HG03439 (cell line): Measurements from ENCODE around the gene GRIN1.

Experiments used
- ATAC-seq: cut with Tn5 transposase; IDR thresholded peaks from one replicate; pipeline ENCODE4 v1.9.1; 2021; ENCODE audit warnings: mild to moderate bottlenecking, moderate library complexity; ENCODE audit not compliant: unreplicated experiment

Gene GRIN1

DNA sequence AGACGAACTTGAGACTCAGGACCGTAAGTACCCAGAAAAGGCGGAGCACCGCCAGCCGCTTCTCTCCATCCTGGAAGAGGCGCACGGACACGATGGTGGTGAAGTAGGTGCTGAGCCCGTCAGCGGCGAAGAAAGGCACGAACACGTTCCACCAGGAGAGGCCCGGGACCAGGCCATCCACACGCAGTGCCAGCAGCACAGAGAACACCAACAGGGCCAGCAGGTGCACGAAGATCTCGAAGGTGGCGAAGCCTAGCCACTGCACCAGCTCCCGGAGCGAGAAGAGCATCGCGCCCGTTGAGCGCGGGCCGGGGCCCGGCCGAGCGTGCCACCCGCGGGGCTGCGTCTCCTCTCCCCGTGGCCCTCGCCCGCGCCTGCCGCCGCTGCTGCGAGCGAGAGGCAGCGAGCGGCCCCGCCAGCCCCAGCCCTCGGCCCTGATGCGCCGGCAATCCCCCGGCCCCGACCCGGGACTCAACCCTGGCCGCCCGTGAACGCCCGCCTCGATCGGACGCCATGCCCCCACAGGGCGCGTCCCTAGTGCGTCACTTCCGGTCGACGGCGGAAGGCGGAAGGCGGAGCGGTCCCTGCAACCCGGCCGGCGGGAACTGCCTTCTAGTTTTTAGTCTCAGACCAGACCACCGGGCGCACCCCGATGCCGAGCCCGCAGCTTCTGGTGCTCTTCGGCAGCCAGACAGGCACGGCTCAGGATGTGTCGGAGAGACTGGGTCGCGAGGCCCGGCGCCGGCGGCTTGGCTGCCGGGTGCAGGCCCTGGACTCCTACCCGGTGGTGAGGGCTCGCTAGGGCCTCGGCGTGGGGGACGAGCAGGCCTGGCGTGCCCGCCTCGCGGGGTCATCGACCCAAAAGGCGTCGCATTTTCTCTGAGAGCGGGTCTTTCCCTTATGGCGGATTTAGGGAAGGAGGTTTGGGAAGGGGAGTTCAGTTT lies 66.4 kb downstream of the GRIN1 start, which contains the start of the genes NDOR1 and TMEM203:
Gene NDOR1, plus strand, starts transcription at position 575 of the 944 bp plus-strand sequence. Its CDS starts 78 bp downstream, at position 653.
Gene TMEM203, minus strand, starts transcription at position 523 of the 944 bp plus-strand sequence. Its CDS starts 234 bp downstream, at position 289.
- peak; percentile 43 for ATAC-seq

DNA sequence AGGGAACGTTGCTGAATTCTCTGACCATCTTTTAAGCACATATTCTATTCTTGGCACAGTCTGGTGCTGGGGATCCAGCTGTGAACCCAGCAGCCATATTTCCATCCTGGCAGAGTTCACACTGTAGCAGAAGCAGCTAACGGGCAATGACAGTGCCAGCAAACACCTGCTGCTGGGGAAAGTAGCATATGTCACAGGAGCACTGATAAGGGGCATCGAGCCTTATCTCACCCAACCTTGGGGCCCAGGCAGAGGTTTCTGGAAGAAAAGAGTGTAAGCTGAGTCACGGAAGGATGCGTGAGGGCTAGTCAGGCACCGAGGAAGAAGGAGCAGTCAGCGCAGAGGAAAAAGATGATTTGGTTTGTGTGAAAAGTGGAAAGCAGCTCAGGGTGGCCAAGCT lies 67.6 kb downstream of the GRIN1 start:
- no peak for ATAC-seq

DNA sequence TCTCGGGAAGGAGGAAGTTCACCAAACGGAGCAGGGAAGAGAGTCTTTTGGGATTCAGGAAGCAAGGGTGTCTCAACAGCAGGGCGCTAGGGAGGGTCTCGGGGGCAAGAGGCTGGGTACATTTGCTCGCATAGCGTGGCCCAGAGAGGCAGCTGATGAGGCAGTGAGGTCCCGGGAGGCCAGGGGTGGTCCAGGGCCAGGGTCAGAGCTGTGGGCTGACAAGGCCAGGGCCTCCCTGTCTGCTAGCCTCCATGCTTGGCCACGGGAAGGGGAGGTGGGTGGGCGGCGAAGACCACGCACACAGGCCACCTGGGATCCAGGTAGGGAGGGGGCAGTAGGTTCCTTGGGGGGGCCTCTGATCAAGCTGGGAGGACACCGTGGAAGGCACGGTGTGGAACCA lies 72.6 kb downstream of the GRIN1 start:
- no peak for ATAC-seq

- no peak for ATAC-seq
Observed at GRCh38 chr9:137212520-137212919, 73.6 kb downstream of the GRIN1 start.

DNA sequence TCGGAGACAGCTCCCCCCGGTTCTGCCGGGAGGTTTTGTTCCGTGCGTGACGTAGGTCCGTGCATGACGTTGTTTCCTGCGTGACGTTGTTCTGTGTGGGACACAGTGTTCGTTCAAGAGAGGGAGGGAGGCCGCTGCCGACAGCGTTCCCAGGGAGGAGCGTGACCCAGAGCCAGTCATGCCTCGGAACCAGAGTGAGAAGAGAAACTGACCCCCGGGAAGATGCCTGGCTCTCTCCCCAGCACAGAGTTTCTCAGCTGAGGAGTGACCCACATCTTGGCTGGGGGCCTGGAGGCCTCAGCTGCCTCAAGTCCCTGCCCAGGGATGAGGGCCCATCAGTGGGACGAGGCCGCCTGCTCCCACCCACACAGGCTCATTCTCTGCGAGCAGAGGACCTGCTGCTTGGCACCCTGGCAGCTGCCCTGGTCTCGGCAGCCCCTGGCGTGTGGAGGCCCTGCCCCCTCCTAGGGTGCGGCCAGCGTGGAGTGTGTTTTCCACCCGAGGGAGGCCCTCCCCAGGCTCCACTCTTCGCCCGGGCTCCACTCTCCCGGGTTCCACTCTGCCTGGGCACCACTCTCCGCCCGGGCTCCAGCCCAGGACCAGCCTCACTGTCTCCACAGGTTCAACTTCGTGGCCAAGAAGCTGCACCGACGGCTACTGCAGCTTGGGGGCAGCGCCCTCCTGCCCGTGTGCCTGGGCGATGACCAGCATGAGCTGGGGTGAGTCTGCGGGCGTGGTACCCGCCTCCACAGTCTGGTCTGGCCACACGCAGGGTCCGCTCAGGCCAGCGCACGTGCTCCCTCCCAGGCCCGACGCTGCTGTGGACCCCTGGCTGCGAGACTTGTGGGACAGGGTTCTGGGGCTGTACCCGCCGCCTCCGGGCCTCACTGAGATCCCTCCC lies 74.5 kb downstream of the GRIN1 start:
- no peak for ATAC-seq

DNA sequence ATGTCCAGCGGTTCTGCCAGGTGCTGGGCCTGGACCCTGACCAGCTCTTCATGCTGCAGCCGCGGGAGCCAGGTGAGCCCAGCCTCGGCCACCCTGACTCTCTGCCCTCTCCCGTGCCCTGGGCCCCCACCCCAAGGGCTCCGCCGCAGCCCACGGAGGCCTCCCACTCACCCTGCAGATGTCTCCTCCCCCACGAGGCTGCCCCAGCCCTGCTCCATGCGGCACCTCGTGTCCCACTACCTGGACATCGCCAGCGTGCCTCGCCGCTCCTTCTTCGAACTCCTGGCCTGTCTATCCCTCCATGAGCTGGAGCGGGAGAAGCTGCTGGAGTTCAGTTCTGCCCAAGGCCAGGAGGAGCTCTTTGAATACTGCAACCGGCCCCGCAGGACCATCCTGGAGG lies 75.7 kb downstream of the GRIN1 start:
- no peak for ATAC-seq

DNA sequence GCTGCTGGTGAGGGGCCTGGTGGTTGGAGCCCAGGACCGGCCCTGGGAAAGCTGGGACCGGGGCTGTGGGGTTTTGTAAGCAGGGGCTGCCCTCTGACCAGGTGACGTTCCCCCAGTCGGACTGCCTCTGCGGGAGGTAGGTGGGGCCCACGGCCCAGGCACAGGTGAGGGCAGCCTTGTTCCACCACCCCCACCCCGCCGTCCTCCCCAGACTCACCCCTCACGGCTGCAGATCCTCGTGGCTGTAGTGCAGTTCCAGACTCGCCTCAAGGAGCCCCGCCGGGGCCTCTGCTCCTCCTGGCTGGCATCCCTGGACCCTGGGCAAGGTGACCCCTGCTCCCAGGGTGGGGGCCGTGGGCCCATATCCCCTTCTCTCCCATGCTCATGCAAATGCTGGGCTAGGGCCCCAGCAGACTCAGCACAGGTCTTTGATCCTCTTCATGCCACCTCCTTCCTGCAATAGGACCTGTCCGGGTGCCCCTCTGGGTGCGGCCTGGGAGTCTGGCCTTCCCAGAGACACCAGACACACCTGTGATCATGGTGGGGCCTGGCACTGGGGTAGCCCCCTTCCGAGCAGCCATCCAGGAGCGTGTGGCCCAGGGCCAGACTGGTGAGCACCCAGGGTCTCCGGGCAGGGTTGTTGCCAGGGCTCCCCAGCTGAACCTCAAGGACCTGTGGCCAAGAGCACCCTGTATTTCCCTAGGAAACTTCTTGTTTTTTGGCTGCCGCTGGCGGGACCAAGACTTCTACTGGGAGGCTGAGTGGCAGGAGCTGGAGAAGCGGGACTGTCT lies 76.4 kb downstream of the GRIN1 start:
- ATAC-seq: no peak

GRCh38 chr9:137216188-137216965 lies 77.4 kb downstream of the GRIN1 start:
- ATAC-seq: no peak

DNA sequence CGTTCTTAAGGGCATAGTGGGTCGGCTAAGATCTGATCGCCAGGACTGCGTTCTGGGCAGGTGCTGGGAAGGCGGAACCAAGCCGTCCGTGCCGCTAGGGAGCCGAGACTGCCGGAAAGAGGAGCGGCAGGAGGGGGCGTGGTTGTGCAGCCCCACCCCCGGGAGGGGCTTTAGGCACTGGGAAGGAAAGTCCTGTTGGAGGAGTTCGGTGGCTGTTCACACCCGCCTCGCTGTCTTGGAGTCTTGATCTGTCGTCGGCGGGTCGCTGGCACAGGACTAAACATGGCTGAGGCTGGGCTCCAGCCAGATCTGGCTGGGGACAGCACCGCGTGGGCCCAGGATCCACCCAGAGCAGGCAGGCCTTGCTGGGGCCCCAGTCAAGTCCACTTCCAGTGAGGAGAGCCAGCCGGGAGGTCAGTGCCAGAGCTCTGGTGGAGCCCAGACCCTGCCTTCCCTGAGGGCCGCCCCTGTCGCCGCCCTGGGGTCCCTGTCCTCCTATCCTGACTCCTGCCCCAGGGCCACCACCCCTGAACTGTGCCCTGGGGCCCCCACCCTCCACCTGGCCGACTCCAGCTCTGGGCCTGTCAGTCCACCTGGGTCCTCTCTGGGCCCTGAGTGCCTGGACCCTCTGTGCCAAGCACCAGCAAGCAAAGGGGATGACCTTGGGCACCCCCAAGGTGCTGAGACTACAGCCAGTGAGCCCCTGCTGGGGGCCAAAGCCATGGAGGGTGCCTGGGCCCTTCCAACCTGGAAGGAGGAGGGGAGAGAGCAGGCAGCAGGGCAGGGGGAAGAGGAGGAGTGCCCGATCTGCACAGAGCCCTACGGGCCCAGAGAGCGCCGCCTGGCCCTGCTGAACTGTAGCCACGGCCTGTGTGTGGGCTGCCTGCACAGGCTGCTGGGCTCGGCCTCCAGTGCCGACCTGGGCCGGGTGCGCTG lies 78.6 kb downstream of the GRIN1 start:
- ATAC-seq: no peak

DNA sequence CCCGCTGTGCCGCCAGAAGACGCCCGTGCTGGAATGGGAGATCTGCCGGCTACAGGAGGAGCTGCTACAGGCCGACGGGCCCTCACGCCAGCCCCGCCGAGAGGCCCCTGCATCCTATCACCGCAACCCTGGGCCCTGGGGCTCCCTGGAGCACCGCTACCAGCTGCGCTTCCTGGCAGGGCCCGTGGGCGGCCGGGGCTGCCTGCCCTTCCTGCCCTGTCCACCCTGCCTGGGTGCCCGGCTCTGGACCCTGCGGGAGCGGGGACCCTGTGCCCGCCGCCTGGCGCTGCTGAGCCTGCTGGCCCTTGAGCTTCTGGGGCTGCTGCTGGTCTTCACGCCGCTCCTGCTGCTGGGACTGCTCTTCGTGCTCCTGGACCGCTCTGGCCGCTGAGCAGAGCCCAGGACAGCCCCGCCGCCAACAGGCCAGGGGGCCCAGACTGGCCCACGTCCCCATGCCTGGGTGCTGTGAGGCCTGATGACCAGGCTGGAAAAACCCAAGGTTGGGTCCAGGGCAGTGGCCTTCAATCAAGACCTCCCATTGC lies 79.3 kb downstream of the GRIN1 start:
- ATAC-seq: no peak
